GM23338 (cell line): ENCODE results near the gene RBM28. TPM values are rescaled to one million over a fixed set of nuclear protein-coding genes. Genes with fewer than 3 reads are reported as not detected.

Source experiments
- ATAC-seq: fragments of 200-7000 bp; cut with Tn5 transposase; 3 replicates; pipeline ENCODE4 v1.9.1; 2020
- DNase-seq: peaks from one replicate; pipeline ENCODE4 v3.0.0-alpha.2; 2015; ENCODE audit warnings: low spot score
- H2AFZ ChIP-seq: fragments of 200-600 bp; sonication (generic); 2 replicates; pipeline ENCODE4 v1.8.0; 2016; ENCODE audit warnings: antibody characterized with exemption, mild to moderate bottlenecking, moderate library complexity
- H3F3A ChIP-seq: fragments of 200-600 bp; sonication (generic); replicated peaks from 2 replicates; pipeline ENCODE4 v1.8.0; 2017; ENCODE audit warnings: antibody characterized with exemption, mixed run types, low read depth
- H3K27ac ChIP-seq: fragments of 200-600 bp; sonication (generic); 2 replicates; pipeline ENCODE4 v1.6.1; 2016; ENCODE audit warnings: low read depth
- H3K27me3 ChIP-seq: fragments of 200-600 bp; sonication (generic); 2 replicates; pipeline ENCODE4 v1.8.0; 2016; ENCODE audit warnings: mild to moderate bottlenecking, mixed run types, moderate library complexity; ENCODE audit not compliant: insufficient read depth
- H3K36me3 ChIP-seq: fragments of 200-600 bp; sonication (generic); 2 replicates; pipeline ENCODE4 v1.8.0; 2016; ENCODE audit warnings: mild to moderate bottlenecking; ENCODE audit not compliant: insufficient read depth
- H3K4me1 ChIP-seq: fragments of 200-600 bp; sonication (generic); 2 replicates; pipeline ENCODE4 v1.8.0; 2016; ENCODE audit warnings: mild to moderate bottlenecking, moderate library complexity; ENCODE audit not compliant: insufficient read depth
- H3K4me2 ChIP-seq: fragments of 200-600 bp; sonication (generic); 2 replicates; pipeline ENCODE4 v1.7.1; 2017; ENCODE audit warnings: mixed run types
- H3K4me3 ChIP-seq: fragments of 200-600 bp; sonication (generic); 2 replicates; pipeline ENCODE4 v1.6.1; 2016; ENCODE audit warnings: mixed run types
- H3K79me2 ChIP-seq: fragments of 200-600 bp; sonication (generic); replicated peaks from 2 replicates; pipeline ENCODE4 v1.8.0; 2017; ENCODE audit warnings: mild to moderate bottlenecking; ENCODE audit not compliant: insufficient read depth
- H3K9me2 ChIP-seq: fragments of 200-600 bp; sonication (generic); 2 replicates; pipeline ENCODE4 v1.8.0; 2017; ENCODE audit not compliant: insufficient read depth
- H4K20me1 ChIP-seq: fragments of 200-600 bp; sonication (generic); replicated peaks from 2 replicates; pipeline ENCODE4 v1.8.0; 2017; ENCODE audit warnings: mild to moderate bottlenecking; ENCODE audit not compliant: insufficient read depth
- H3K27ac Mint-ChIP-seq: 2 replicates; pipeline ENCODE4 v1.8.0; 2020; ENCODE audit warnings: inconsistent platforms, mild to moderate bottlenecking, moderate library complexity, mixed read lengths
- H3K27me3 Mint-ChIP-seq: 3 replicates; pipeline ENCODE4 v1.8.0; 2022; ENCODE audit warnings: low read depth, mild to moderate bottlenecking, moderate library complexity, mixed read lengths, inconsistent platforms; ENCODE audit not compliant: insufficient read depth, poor library complexity
- H3K36me3 Mint-ChIP-seq: 3 replicates; pipeline ENCODE4 v1.8.0; 2021; ENCODE audit warnings: low read depth, mild to moderate bottlenecking, inconsistent platforms, moderate library complexity, mixed read lengths
- H3K4me1 Mint-ChIP-seq: 3 replicates; pipeline ENCODE4 v1.8.0; 2020; ENCODE audit warnings: mild to moderate bottlenecking, inconsistent platforms, mixed read lengths
- H3K4me3 Mint-ChIP-seq: 3 replicates; pipeline ENCODE4 v1.8.0; 2021; ENCODE audit warnings: moderate library complexity, mild to moderate bottlenecking, inconsistent platforms, mixed read lengths
- H3K9me3 Mint-ChIP-seq: 3 replicates; pipeline ENCODE4 v1.8.0; 2020; ENCODE audit warnings: moderate library complexity, mild to moderate bottlenecking, inconsistent platforms, mixed read lengths
- CTCF ChIP-seq, 2 experiments: fragments of 200-600 bp in 1 of 2; sonication (generic) in 1 of 2; conservative IDR thresholded peaks; 2 replicates each; pipeline versions ENCODE4 v1.5.1 to v1.6.1; 2016 to 2017; ENCODE audit warnings: antibody characterized with exemption in 2 of 2, low read depth in 2 of 2, mild to moderate bottlenecking in 2 of 2, moderate library complexity in 1 of 2
- ETS1 ChIP-seq: IDR thresholded peaks from 2 replicates; pipeline ENCODE4 v1.6.1; 2016; ENCODE audit warnings: antibody characterized with exemption
- EZH2 ChIP-seq: fragments of 200-600 bp; sonication (generic); IDR thresholded peaks from one replicate; pipeline ENCODE4 v1.8.0; 2017; ENCODE audit warnings: antibody characterized with exemption, mild to moderate bottlenecking, low read depth; ENCODE audit not compliant: unreplicated experiment
- EZH2phosphoT487 ChIP-seq: fragments of 200-600 bp; sonication (generic); IDR thresholded peaks from one replicate; pipeline ENCODE4 v1.8.1; 2018; ENCODE audit warnings: antibody characterized with exemption; ENCODE audit not compliant: unreplicated experiment
- NANOG ChIP-seq: IDR thresholded peaks from 2 replicates; pipeline ENCODE4 v1.6.1; 2016; ENCODE audit warnings: antibody characterized with exemption, borderline replicate concordance
- polyA plus RNA-seq: library from polyadenylated mRNA; unstranded; fragments of >200 nt; fragmentation: Nextera tagmentation; extraction: Ambion mirVana; gene quantifications from 2 replicates; pipeline ENCODE4 v1.2.1, GENCODE V29; 2016
- total RNA-seq: library from RNA; depleted of rRNA; stranded (reverse); fragments of >200 nt; shearing (Covaris generic); gene quantifications from 2 replicates; pipeline ENCODE4 v1.2.3, GENCODE V29; 2014

The RBM28 gene
- total and polyA plus RNA-seq, 2 experiments from 2014 or later: 24.3 to 87.5 TPM

DNA sequence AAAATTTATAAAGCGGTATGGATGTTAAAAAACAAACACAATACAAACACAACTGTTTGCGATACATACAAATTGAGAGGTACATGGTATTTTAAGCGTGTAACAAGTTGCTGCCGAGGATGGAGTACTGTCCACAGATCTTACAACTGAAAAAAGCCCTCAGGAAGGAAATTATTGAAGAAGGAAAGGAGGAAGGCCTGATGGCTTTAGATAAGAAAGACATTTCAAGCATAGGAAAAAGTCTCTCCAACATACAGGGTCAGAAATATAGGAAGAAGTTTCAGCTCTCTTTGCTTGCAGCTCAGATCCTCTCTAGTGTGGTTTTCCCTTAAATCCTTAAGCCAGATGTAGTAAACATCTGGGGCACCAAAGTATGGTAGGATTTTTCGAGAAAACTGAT, 25.0 kb downstream of the RBM28 start:
- Mint-ChIP-seq H3K27me3 (no peaks in the 10 kb centered on the region), H3K27ac (no peak overlapping the region), H3K4me3 (no peak overlapping the region), H3K36me3 (peaks cover 81% of the 10 kb centered on the region), H3K9me3 (no peaks in the 10 kb centered on the region), H3K4me1 (no peaks in the 10 kb centered on the region)
- no peaks in the 10 kb centered on the region for H3K27me3 ChIP-seq
- H3K9me2 ChIP-seq: no peaks in the 10 kb centered on the region
- DNase-seq (no peak), ATAC-seq (no peak)
- no peak overlapping the region for H3K4me2 ChIP-seq
- H3K4me1 ChIP-seq: no peaks in the 10 kb centered on the region
- no peak overlapping the region for H3K4me3 ChIP-seq
- H4K20me1 ChIP-seq: peaks cover 7% of the 10 kb centered on the region
- H3K27ac ChIP-seq: no peak overlapping the region
- no peak overlapping the region for H2AFZ ChIP-seq
- no peaks in the 10 kb centered on the region for H3K79me2 ChIP-seq
- peaks cover 73% of the 10 kb centered on the region for H3K36me3 ChIP-seq
- no peak for TF ChIP-seq CTCF (conservative IDR thresholded peaks at IDR 0.05; ENCODE audit: low read depth in 2 of 2)
- 0 out of 2 replicates have a peak, but pooled peaks cover 10% of the 10 kb centered on the region for H3F3A ChIP-seq

GRCh38 chr7:128311013-128311412, 32.7 kb downstream of the RBM28 start:
- Mint-ChIP-seq H3K27ac (no peak overlapping the region), H3K27me3 (no peaks in the 10 kb centered on the region), H3K4me1 (no peaks in the 10 kb centered on the region), H3K36me3 (peaks cover 88% of the 10 kb centered on the region), H3K9me3 (no peaks in the 10 kb centered on the region), H3K4me3 (no peak overlapping the region)
- H3K4me1 ChIP-seq: no peaks in the 10 kb centered on the region
- H3K4me3 ChIP-seq: no peak overlapping the region
- H4K20me1 ChIP-seq: peaks cover 9% of the 10 kb centered on the region
- H3K4me2 ChIP-seq: no peak overlapping the region
- no peak overlapping the region for H2AFZ ChIP-seq
- ATAC-seq (no peak), DNase-seq (no peak)
- TF ChIP-seq ETS1: no peak
- no peaks in the 10 kb centered on the region for H3K9me2 ChIP-seq
- no peaks in the 10 kb centered on the region for H3K79me2 ChIP-seq
- no peaks in the 10 kb centered on the region for H3K27me3 ChIP-seq
- 0 out of 2 replicates have a peak, but pooled peaks cover 3% of the 10 kb centered on the region for H3F3A ChIP-seq
- peaks cover 44% of the 10 kb centered on the region for H3K36me3 ChIP-seq
- no peak overlapping the region for H3K27ac ChIP-seq

DNA sequence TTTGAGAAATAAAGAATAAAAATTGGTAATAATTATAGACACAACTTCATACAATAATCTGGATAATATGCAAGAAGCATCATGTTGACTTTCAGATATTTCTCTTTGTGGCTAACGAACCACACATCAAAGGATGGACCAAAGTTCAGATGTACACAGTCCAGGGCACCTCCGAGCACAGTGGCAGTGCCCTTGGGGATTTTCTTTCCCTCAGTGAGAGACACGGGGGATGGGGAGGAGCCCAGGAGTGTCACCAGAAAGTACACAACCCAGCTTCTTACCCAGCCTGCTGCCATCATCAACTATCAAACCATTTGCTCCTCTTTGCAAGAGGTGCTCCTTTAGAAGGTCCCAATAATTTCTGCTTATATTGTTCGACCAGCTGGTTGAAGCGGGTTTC, 33.2 kb downstream of the RBM28 start:
- Histone ChIP-seq H2AFZ (no peak overlapping the region), H3K27me3 (no peaks in the 10 kb centered on the region), H4K20me1 (peaks cover 7% of the 10 kb centered on the region), H3K4me2 (no peak overlapping the region), H3K36me3 (peaks cover 42% of the 10 kb centered on the region), H3K9me2 (no peaks in the 10 kb centered on the region), H3K4me1 (no peaks in the 10 kb centered on the region), H3F3A (0 out of 2 replicates have a peak, but pooled peaks cover 3% of the 10 kb centered on the region), H3K27ac (no peak overlapping the region), H3K4me3 (no peak overlapping the region), H3K79me2 (no peaks in the 10 kb centered on the region)
- DNase-seq: no peak
- Mint-ChIP-seq H3K27ac (no peak overlapping the region), H3K9me3 (no peaks in the 10 kb centered on the region), H3K4me1 (no peaks in the 10 kb centered on the region), H3K4me3 (no peak overlapping the region), H3K27me3 (no peaks in the 10 kb centered on the region), H3K36me3 (peaks cover 87% of the 10 kb centered on the region)
- ATAC-seq: no peak
- no peak for TF ChIP-seq EZH2phosphoT487
- no peak for TF ChIP-seq EZH2
- TF ChIP-seq NANOG: no peak
- TF ChIP-seq CTCF (conservative IDR thresholded peaks at IDR 0.05; ENCODE audit: low read depth in 2 of 2): no peak
- no peak for TF ChIP-seq ETS1
